Measurements from ENCODE around the gene FGFR3. TPM values are rescaled to one million over a fixed set of nuclear protein-coding genes. Genes with fewer than 3 reads are reported as not detected.

FGFR3 gene
- total and polyA plus RNA-seq, 10 donors, result 1.0 to 7.5 (median 3.5) TPM

GRCh38 chr4:1769692-1770091, 23.4 kb upstream of the FGFR3 start:
- peaks cover 4 to 40% (median 24%) of the 10 kb centered on the region in 6 donors for H3K4me1 ChIP-seq
- no peak for TF ChIP-seq POLR2AphosphoS5 (IDR thresholded peaks at IDR 0.05)
- TF ChIP-seq CTCF (IDR thresholded peaks at IDR 0.05 in 8 of 11, conservative IDR thresholded peaks at IDR 0.05 in 3 of 11), result no peak
- TF ChIP-seq POLR2A (IDR thresholded peaks at IDR 0.05), result no peak
- H3K4me3 ChIP-seq, result no peak overlapping the region
- peaks cover 0 to 94% (median 31%) of the 10 kb centered on the region in 7 donors for H3K27me3 ChIP-seq (replicated peaks in 1 of 7)
- intact Hi-C loops (cut with DNase I; ENCODE audit: low total_unique reads), result no loop called here
- no peak for DNase-seq
- H3K36me3 ChIP-seq, result no peaks in the 10 kb centered on the region
- WGBS, 5 donors, result 43 to 91% (median 81%) methylated on average over 3 to 6 of the region's 6 CpGs
- H3K9me3 ChIP-seq, result no peaks in the 10 kb centered on the region
- no peak overlapping the region for H3K27ac ChIP-seq

GRCh38 chr4:1770245-1770644, 22.8 kb upstream of the FGFR3 start:
- TF ChIP-seq POLR2AphosphoS5 (IDR thresholded peaks at IDR 0.05) (no peak), CTCF (IDR thresholded peaks at IDR 0.05 in 8 of 11, conservative IDR thresholded peaks at IDR 0.05 in 3 of 11) (no peak), POLR2A (IDR thresholded peaks at IDR 0.05) (no peak)
- H3K27me3 ChIP-seq (replicated peaks in 1 of 7), result peaks cover 0 to 88% (median 31%) of the 10 kb centered on the region in 7 donors
- 64 to 80% (median 71%) methylated on average over 10 to 33 of the region's 33 CpGs for WGBS, 5 donors
- H3K27ac ChIP-seq, result no peak overlapping the region
- no peak for DNase-seq
- intact Hi-C loops (cut with DNase I; ENCODE audit: low total_unique reads), result no loop called here
- peaks cover 4 to 40% (median 24%) of the 10 kb centered on the region in 6 donors for H3K4me1 ChIP-seq
- no peaks in the 10 kb centered on the region for H3K36me3 ChIP-seq
- H3K9me3 ChIP-seq, result no peaks in the 10 kb centered on the region
- H3K4me3 ChIP-seq, result no peak overlapping the region

DNA sequence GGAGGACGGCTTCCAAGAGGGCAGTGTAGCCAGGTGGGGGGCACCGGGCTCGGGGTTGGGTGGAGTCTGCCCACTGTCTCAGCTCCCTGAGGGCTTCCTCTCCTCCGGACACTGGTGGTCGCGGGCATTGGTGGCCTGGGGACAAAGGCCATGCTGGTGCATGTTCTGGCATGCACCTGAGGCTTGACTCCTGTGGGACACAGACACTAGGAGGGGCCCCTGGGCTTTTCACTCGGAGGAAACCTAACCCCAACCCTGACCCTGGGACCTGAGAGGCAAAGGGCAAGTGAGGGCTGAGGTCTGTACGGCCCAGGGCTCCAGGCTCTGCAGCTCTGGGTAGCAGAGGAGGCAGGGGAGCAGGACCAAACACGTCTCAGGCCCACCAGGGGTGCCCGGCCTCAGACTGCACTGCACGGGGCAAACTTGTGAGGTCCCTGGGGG, 22.3 kb upstream of the FGFR3 start:
- Histone ChIP-seq H3K9me3 (no peaks in the 10 kb centered on the region), H3K36me3 (no peaks in the 10 kb centered on the region), H3K4me1 (peaks cover 4 to 35% (median 23%) of the 10 kb centered on the region in 6 donors), H3K27me3 (replicated peaks in 1 of 7) (peaks cover 0 to 83% (median 31%) of the 10 kb centered on the region in 7 donors), H3K4me3 (no peak overlapping the region), H3K27ac (no peak overlapping the region)
- DNase-seq, result no peak
- TF ChIP-seq CTCF (IDR thresholded peaks at IDR 0.05 in 8 of 11, conservative IDR thresholded peaks at IDR 0.05 in 3 of 11) (no peak), POLR2A (IDR thresholded peaks at IDR 0.05) (no peak), POLR2AphosphoS5 (IDR thresholded peaks at IDR 0.05) (no peak)
- WGBS, 5 donors, result 68 to 100% (median 75%) methylated on average over 1 to 11 of the region's 11 CpGs
- intact Hi-C loops (cut with DNase I; ENCODE audit: low total_unique reads), result no loop called here

- peaks cover 1 to 26% (median 14%) of the 10 kb centered on the region in 6 donors for H3K4me1 ChIP-seq
Measured at GRCh38 chr4:1771555-1772305, 21.4 kb upstream of the FGFR3 start.

More at GRCh38 chr4:1771555-1772305, 21.4 kb upstream of the FGFR3 start:
- no peak for TF ChIP-seq POLR2A (IDR thresholded peaks at IDR 0.05)
- TF ChIP-seq CTCF (IDR thresholded peaks at IDR 0.05 in 8 of 11, conservative IDR thresholded peaks at IDR 0.05 in 3 of 11), result no peak
- TF ChIP-seq POLR2AphosphoS5 (IDR thresholded peaks at IDR 0.05), result no peak
- no peak for DNase-seq
- intact Hi-C loops (cut with DNase I; ENCODE audit: low total_unique reads), result no loop called here
- H3K4me3 ChIP-seq, result no peak overlapping the region
- H3K9me3 ChIP-seq, result no peaks in the 10 kb centered on the region
- no peak overlapping the region for H3K27ac ChIP-seq
- H3K36me3 ChIP-seq, result no peaks in the 10 kb centered on the region
- H3K27me3 ChIP-seq (replicated peaks in 1 of 7), result peaks cover 0 to 74% (median 24%) of the 10 kb centered on the region in 7 donors
- 13 to 43% (median 33%) methylated on average over 4 to 28 of the region's 28 CpGs for WGBS, 5 donors
